Nephron progenitor cell (in vitro differentiated cells): ENCODE data around the gene KIF2B.
"Not testable (repeated sequence)": the region's sequence is repeated elsewhere in the genome, so short reads cannot be mapped to it uniquely, and the experiment has no call there.

Source experiments
- DNase-seq: peaks from one replicate; pipeline ENCODE4 v3.0.0; 2021
- H3K27ac Mint-ChIP-seq: 2 replicates; pipeline ENCODE4 v1.8.0; 2021; ENCODE audit warnings: mild to moderate bottlenecking, moderate library complexity, mixed read lengths
- H3K27me3 Mint-ChIP-seq: 2 replicates; pipeline ENCODE4 v1.8.0; 2021; ENCODE audit warnings: mild to moderate bottlenecking, low read depth, mixed read lengths; ENCODE audit not compliant: poor library complexity
- H3K36me3 Mint-ChIP-seq: 2 replicates; pipeline ENCODE4 v1.8.0; 2021; ENCODE audit warnings: low read depth, mixed read lengths
- H3K4me1 Mint-ChIP-seq: 2 replicates; pipeline ENCODE4 v1.8.0; 2021; ENCODE audit warnings: mixed read lengths
- H3K4me3 Mint-ChIP-seq: 2 replicates; pipeline ENCODE4 v1.8.0; 2021; ENCODE audit warnings: mild to moderate bottlenecking, moderate library complexity, mixed read lengths
- H3K9me3 Mint-ChIP-seq: 2 replicates; pipeline ENCODE4 v1.8.0; 2021; ENCODE audit warnings: mild to moderate bottlenecking, moderate library complexity, mixed read lengths
- TF ChIP-seq, protein P1 (sequence below): fragments of 200-600 bp; sonication (generic); IDR thresholded peaks from 2 replicates; pipeline ENCODE4 v1.5.0; 2021; ENCODE audit warnings: antibody characterized with exemption

The KIF2B gene

DNA sequence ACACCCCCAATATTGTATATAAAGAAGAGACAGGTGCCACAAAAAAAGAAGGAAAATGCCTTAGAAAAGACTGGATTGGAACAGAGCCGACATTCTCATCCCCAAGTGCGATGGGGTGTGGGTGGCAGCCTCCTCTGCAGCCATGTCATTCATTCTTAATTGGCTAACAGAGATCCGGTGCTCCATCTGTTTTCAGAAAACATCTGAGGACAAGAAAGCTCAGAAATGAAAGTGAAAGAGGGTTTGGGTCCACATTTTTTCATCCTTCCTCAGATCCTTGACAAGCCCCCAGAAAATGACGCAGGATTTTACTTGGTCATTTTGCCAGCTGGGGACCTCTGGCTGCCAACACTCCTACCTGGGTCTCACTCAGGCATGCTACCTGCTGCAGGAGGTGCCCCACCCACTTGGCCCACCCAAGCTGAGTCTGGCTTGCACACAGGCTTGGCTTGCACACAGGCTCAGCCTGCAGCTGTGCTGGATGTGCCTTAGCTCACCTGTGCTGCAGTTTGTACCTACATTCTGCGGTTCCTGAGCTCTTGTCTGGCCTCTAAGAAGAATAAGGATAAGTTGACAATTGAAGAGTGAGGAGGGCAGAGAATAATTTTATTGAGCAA is 21.9 kb downstream of the KIF2B start:
- Mint-ChIP-seq H3K4me1 (no peaks in the 10 kb centered on the region), H3K9me3 (peaks cover 36% of the 10 kb centered on the region), H3K4me3 (no peak overlapping the region), H3K27ac (no peak overlapping the region), H3K27me3 (no peaks in the 10 kb centered on the region), H3K36me3 (no peaks in the 10 kb centered on the region)
- TF ChIP-seq, protein P1, sequence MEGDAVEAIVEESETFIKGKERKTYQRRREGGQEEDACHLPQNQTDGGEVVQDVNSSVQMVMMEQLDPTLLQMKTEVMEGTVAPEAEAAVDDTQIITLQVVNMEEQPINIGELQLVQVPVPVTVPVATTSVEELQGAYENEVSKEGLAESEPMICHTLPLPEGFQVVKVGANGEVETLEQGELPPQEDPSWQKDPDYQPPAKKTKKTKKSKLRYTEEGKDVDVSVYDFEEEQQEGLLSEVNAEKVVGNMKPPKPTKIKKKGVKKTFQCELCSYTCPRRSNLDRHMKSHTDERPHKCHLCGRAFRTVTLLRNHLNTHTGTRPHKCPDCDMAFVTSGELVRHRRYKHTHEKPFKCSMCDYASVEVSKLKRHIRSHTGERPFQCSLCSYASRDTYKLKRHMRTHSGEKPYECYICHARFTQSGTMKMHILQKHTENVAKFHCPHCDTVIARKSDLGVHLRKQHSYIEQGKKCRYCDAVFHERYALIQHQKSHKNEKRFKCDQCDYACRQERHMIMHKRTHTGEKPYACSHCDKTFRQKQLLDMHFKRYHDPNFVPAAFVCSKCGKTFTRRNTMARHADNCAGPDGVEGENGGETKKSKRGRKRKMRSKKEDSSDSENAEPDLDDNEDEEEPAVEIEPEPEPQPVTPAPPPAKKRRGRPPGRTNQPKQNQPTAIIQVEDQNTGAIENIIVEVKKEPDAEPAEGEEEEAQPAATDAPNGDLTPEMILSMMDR = no peak
- no peak for DNase-seq

DNA sequence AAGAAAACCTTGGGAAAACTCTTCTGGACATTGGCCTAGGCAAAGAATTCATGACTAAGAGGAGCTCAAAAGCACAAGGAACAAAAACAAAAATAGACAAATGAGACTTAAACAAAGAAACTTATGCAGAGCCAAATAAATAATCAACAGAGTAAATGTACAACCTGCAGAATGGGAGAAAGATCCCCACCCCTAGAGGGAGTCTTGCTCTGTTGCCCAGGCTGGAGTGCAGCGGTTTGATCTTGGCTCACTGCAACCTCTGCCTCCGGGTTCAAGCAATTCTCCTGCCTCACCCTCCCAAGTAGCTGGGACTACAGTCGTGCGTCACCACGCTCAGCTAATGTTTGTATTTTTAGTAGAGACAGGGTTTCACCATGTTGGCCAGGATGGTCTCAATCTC is 48.4 kb downstream of the KIF2B start:
- not testable (repeated sequence) for H3K4me1 Mint-ChIP-seq, H3K9me3 Mint-ChIP-seq, H3K27ac Mint-ChIP-seq, DNase-seq, H3K27me3 Mint-ChIP-seq, H3K36me3 Mint-ChIP-seq, H3K4me3 Mint-ChIP-seq
